Measurements from ENCODE around the gene PTCHD1.

GRCh38 chrX:23304881-23305280 is 29.8 kb upstream of the PTCHD1 start:
- no peak for TF ChIP-seq REST (IDR thresholded peaks at IDR 0.05; ENCODE audit: low read depth)
- TF ChIP-seq POLR2A (IDR thresholded peaks at IDR 0.05; ENCODE audit: borderline replicate concordance, extremely low read depth, insufficient read depth, insufficient read length) = no peak
- no peak for TF ChIP-seq CTCF (IDR thresholded peaks at IDR 0.05 in 2 of 3, conservative IDR thresholded peaks at IDR 0.05 in 1 of 3; ENCODE audit: borderline replicate concordance in 1 of 3, insufficient read depth in 1 of 3, low read depth in 2 of 3, low read length in 2 of 3)
- no peak for TF ChIP-seq EZH2 (IDR thresholded peaks at IDR 0.05)
- TF ChIP-seq RAD21 (IDR thresholded peaks at IDR 0.05; ENCODE audit: low read depth) = no peak
- TF ChIP-seq, protein P1, sequence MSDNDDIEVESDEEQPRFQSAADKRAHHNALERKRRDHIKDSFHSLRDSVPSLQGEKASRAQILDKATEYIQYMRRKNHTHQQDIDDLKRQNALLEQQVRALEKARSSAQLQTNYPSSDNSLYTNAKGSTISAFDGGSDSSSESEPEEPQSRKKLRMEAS (IDR thresholded peaks at IDR 0.05) = no peak
- TF ChIP-seq YY1 (IDR thresholded peaks at IDR 0.05; ENCODE audit: extremely low read depth, insufficient replicate concordance, low read depth, low read length) = no peak
- no peak for TF ChIP-seq FOSL1 (IDR thresholded peaks at IDR 0.05; ENCODE audit: low read depth)
- TF ChIP-seq, protein P2, sequence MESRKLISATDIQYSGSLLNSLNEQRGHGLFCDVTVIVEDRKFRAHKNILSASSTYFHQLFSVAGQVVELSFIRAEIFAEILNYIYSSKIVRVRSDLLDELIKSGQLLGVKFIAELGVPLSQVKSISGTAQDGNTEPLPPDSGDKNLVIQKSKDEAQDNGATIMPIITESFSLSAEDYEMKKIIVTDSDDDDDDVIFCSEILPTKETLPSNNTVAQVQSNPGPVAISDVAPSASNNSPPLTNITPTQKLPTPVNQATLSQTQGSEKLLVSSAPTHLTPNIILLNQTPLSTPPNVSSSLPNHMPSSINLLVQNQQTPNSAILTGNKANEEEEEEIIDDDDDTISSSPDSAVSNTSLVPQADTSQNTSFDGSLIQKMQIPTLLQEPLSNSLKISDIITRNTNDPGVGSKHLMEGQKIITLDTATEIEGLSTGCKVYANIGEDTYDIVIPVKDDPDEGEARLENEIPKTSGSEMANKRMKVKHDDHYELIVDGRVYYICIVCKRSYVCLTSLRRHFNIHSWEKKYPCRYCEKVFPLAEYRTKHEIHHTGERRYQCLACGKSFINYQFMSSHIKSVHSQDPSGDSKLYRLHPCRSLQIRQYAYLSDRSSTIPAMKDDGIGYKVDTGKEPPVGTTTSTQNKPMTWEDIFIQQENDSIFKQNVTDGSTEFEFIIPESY (IDR thresholded peaks at IDR 0.05; ENCODE audit: extremely low read depth, insufficient replicate concordance, low read length) = no peak
- no peak for TF ChIP-seq ZFX (IDR thresholded peaks at IDR 0.05)
- no peak for TF ChIP-seq SRF (IDR thresholded peaks at IDR 0.05; ENCODE audit: low read depth)
- no peak for TF ChIP-seq TCF7L2 (IDR thresholded peaks at IDR 0.05; ENCODE audit: borderline replicate concordance, extremely low read depth, insufficient read depth, insufficient read length)
